ENCODE results near the gene CCDC197. TPM values are rescaled to one million over a fixed set of nuclear protein-coding genes. Genes with fewer than 3 reads are reported as not detected.

Gene CCDC197
- polyA plus RNA-seq, 4 donors, result not detected

DNA sequence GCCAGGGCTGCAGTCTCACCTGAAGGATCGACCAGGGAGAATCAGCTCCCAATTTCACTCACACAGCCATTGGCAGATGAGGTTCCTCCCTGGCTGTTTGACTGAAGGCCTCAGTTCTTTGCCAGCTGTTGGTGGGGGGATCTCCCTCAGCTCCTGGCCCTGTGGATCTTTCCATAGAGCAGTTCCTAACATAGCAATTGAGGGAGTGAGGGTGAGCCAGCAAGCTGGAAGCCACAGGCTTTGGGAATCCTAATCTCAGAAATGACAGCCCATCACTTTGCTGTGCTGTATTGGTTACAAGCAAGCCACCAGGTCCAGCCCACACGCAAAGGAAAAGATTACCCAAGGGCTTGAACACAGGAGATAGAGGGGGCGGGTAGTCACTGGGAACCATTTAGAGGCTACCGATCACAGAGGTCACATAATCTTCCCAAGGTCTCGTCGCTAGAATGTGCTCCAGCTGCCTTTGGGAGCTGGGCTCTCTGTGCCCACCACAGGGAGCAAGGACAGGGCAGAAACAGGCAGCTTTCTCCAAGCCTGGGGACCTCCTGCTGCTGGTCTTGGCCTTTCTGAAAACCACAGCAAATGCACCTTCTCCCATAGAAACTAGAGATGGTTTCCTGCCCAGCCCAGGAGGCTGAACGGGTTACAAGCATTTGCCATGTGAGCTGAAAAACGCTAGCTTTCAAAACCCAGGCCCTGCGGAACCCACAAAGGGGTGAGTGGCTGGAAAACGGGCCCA is 24.5 kb downstream of the CCDC197 start:
- no peak for DNase-seq (ENCODE audit: low read depth in 4 of 4, low spot score in 3 of 4)

DNA sequence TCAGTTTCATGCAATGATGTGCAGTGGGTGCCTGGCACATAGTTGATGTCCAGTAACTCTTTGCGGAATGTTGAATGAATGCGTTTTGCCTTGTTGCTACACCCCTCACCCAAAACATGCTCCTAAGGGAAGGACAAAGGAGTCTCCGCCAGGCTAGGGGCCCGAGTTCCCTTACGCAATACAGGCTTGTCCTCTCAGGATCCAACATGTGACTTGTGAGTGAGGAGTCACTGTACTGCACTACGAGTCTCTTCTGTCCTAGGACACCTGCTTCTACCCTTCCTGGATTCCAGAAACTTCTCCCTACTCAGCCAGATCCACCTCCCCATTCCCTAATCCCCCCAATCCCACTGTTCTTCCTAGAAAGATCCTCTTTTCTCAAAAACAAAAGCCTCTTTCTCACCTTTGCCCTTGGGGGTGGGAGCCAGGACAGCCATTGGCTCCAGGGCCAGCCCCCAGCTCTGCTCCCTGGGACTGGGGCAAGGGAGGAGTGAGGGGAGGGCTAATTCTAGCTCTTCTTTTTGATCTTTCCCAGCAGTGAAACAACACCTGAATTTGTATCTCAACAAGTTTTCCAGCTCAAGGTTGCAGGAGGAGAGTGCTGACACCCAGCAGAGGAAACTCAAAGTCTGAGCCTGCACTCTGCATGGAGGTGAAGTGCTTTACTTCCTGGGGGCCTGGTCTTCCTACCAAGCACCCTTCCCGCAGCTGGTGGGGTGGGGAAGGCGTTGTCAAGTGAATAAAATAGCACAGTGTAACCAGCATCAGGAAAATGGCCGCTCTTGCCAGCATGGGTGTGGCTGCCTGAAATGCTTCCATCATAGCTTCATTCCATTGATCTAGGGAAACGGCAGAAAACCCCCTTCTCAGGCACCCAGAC is 25.7 kb downstream of the CCDC197 start:
- DNase-seq (ENCODE audit: low read depth in 4 of 4, low spot score in 3 of 4), result no peak

DNA sequence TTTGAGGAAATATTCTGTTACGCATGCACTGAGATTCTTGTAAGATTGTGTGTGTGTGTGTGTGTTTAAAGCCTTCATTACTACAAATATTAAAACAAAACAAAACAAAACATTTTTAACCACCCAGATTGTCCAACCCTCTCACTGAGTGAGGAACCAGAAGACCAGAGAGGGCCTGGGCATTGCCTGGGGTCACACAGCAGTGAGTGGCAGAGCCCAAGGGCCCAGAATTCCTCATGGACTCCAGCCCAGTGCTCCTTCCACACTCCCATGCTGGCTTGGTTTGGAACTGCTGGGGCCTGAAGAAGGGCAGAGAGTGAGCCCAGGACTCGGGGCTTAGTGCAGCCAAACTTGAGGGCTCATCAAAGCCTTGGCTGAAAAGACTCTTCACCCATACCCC is 27.4 kb downstream of the CCDC197 start:
- no peak for DNase-seq (ENCODE audit: low read depth in 4 of 4, low spot score in 3 of 4)

DNA sequence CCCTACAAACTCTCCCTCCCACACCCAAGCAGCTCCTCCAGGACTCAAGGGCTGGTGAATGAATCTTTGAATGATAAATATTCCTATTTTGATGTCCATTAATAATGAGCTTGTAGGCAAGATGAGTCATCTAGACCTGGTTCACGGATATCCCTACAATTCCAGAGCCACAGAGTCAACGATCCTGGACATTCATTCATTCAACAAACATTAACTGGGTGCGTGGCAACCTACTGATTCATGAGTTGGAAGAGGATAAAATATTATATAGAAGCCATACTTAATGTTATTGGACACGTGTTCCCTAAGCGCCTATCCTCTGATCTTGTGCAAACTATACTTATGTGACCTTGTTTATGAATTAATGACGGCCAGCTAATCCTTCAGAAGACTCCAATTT is 28.6 kb downstream of the CCDC197 start:
- no peak for DNase-seq (ENCODE audit: low read depth in 4 of 4, low spot score in 3 of 4)

DNA sequence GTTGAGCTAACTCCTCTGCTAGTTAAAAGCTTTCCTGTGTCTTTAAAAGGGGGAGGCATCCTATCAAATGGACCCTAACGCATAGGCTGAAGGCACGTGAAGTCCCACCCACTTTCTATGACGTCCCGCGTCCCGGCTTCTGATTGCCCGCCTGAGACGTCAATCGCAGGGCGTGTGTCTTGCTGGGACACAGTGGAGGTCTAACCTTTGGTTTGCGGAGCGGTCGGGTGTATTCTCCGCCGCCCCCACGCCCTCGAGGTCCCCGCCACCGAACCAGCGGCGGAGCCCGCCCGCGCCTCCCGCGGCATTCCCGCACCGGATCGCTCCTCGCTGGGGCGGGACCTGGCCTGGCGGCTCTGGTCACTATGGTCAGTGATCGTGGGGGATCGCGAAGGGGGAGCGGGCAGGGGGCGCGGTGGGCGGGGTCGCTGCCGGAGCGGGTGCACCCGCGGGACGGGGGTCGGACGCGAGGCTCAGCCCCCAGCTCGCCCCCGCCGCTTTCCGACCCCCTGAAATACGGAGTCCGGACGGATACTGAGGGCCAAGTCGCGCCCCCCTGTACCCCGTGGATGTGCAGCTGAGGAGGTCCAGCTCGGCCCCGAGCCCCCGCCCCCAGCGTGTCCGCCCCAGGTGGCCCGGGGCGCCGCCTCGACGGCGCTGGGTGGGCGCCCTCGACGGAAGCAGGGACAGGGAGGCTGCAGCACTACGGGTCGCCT is 29.2 kb downstream of the CCDC197 start, which contains the start of gene OTUB2:
Gene OTUB2 (plus strand): TSS at position 168 of the 716 bp plus-strand sequence. CDS start 198 bp downstream, at position 366.
- peak; percentile 96 to 99 (median 98) for DNase-seq (ENCODE audit: low read depth in 4 of 4, low spot score in 3 of 4)

DNA sequence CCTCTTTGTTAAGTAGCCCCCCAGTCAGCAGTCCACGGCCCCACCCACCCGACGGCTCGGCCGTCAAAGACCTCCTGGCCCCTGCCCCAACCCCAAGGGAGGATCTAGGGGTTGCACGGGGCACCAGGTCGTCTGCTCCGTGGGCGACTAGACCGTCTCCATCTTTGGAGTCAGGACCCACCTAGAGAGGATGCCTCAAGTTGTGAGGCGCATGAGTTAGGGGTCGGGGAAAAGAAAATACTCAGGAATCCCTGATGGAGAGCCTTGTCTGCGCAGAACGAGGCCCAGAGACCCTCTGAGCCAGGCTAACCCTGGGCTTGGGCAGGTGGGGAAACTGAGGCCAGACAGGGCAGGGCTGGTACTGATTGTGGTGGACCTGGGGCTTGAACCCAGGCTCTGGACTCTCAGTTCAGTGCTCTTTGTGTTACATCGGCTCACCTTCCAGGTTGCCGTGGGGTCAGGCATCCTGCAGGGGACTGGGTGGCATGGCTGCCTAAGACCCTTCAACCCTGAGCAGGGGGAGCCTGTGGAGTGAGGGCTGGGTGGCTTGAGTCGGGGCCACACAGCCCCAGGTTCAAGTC is 29.9 kb downstream of the CCDC197 start:
- no peak for DNase-seq (ENCODE audit: low read depth in 4 of 4, low spot score in 3 of 4)

DNA sequence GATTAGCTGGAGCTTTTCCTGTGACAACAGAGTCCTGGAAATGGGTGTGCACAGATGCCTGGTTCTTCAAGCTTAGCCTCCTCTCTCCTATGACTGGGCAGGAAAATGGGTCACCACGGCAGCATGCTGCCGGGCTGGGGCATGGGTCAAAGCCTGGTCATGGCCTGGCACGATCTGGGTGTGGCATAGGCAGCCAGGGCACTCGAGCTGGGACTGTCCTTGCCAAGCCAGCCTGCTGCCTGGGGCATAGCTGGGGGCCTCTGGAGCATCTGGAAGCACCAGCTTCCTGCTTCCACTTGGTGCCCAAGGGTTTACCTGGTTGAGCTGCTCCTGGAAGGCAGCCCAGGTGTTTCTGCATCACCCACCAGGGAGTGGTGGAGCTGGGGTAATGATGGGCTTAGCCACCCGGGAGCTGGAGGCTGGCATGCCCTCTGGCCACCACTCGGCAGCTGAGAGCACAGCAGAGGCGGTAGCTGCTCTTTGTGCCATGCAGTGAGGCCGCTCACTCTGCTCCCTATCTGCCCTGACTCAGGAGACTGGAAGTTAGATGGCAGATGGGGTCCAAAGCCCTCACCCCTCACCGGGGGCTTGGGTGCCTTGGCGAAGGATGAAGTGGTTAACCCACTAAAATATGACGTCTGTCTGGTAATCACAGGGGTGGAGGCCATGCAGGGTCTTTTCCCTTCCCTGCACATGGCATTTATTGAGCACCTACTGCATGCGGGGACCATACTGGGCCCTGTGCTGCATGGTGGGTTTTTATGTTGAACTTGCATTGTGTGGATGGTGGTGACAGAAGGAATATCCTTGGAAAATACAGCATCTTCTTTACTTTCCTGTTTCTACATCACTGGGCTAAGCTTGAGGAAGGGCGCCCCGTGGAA is 30.7 kb downstream of the CCDC197 start:
- DNase-seq (ENCODE audit: low read depth in 4 of 4, low spot score in 3 of 4), result no peak

DNA sequence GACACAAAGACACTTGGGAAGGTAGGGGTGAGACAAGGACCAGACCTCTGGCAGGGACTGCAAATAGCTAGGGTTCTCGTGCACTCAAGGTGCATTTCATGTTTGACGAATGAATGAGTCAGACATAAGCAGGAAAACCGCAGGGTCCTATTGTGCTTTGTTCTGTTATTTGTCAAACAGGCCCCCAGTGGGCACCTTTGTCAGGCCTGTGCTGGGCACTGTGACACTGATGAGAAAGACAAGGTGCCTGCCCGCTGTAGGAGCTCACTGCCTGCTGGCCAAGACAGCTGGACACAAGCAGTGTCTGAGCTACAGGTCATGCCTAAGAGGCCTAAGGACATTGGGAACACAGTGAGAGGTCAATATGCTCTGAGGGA is 31.3 kb downstream of the CCDC197 start:
- DNase-seq (ENCODE audit: low read depth in 4 of 4, low spot score in 3 of 4), result no peak

DNA sequence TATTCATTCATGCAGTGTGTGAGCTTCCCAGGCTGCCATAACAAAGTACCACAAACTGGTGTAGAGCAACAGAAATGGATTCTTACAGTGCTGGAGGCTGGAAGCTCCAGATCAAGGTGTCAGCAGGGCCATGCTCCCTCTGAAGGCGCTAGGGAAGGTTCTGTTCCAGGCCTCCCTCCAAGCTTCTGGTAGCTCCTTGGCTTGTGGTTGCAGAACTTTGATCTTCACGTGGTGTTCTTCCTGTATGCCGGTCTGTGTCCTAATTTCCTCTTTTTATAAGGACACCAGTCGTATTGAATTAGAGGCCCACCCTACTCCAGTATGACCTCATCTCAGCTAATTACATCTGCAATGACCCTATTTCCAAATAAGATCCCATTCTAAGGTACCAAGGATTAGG is 32.2 kb downstream of the CCDC197 start:
- no peak for DNase-seq (ENCODE audit: low read depth in 4 of 4, low spot score in 3 of 4)

DNA sequence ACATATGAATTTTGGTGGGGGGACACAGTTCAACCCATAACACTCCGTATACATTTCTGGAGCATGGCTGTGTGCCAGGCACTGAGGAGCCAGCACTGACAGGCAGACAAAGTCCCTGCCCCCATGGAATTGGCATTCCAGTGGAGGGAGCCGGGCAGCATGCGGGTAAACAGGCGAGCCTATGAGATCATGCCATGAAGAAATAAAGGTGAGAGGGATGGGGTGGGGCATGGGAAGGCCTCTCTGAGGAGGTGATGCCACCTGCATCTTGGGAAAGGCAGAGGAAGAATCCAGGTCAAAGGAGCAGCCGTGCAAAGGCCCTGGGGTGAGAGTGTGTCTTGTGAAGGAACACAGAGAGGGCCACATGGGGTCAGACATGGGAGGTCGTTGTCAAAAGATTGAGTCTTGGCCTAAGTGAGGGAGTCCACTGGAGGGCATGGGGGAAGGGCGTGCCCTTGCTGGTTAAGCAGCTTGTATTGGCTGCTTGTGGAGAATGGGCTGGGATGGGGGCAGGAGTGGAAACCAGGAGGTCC is 32.6 kb downstream of the CCDC197 start:
- no peak for DNase-seq (ENCODE audit: low read depth in 4 of 4, low spot score in 3 of 4)

DNA sequence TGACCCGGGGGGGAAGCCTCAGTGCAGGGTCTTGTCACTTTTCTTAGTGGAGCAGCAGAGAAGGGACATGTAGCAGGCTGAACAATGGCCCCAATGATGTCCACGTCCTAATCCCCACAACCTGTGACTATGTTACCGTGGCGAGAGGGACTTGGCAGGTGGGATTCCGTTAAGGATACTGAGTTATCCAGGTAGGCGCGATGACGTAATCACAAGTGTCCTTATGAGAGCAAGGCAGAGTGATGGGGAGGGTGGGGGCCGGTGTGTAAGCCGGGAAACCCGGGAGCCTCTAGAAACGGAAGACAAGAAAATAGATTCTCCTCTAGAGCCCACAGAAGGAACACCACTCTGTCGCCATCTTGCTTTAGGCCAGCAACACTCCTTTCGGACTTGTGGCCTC is 33.5 kb downstream of the CCDC197 start:
- DNase-seq (ENCODE audit: low read depth in 4 of 4, low spot score in 3 of 4), result no peak

DNA sequence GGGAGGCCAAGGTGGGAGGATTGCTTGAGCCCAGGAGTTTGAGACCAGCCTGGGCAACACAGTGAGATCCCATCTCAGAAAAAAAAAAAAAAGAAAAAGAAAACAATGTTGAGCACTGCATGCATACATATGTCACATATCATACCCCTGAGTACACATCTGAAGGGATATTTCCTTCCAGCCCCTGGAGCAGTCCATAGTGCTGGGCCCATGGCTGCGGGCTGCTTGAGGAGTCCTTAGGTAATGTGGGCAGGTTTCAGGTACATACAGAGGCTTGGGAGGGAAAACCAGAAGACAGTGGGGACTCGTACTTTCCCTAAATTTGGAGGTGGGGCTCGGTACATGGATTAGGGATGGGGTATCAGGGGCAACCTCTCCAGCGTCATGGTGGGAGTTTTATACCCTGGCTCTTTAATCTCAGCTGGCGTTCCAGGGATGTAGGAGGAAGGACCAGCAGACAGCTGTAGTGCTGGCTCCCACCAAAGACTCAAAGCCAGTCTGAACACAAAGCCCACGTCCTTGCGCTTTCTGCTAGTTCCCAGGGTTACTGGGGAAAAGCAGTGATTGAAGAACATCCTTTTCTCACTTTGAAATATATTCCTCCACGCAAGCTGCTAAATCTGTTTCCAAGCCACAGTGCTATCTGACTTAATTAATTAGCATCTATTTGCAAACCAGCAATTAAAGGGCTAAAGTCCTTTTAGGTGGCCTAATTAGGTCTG is 34.2 kb downstream of the CCDC197 start:
- DNase-seq (ENCODE audit: low read depth in 4 of 4, low spot score in 3 of 4), result no peak

DNA sequence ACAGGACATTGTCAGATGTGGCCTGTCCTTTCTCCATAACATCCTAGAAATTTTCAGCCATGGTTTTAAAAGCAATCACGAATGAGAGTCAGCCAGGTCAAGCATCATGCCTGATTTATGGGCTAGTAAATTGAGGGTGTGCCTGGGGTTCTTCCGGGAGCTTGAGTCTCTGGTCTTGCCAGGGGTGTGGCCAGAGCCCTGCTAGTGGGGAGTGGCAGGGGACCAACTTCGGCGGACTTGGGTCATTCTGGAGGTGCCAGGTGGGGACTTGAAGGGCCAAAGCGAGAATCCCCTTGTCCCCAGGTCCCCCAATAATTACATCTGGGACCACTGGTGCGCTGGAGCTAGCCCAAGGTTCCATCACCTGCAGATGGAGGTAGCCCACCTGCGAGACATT is 34.8 kb downstream of the CCDC197 start:
- no peak for DNase-seq (ENCODE audit: low read depth in 4 of 4, low spot score in 3 of 4)

DNA sequence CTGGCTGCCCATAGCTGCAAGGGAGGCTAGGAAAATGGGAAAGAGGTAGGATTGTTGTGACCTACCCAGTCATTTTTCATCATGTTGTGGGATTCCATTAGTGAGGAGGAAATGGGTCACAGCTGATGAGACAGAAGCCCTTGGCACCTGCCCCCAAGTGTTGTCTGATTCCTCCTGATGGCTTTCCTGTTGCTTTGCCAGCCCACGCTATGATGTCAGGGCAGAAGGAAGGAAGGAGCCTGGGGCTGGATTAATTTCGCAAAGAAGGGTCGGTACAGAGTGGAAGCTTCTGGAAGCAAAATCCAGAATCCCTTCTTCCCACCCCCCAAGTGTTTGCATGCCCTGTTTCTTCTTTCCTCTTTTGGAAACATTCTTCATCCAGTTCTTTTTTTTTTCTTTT is 37.8 kb downstream of the CCDC197 start:
- no peak for DNase-seq (ENCODE audit: low read depth in 4 of 4, low spot score in 3 of 4)

DNA sequence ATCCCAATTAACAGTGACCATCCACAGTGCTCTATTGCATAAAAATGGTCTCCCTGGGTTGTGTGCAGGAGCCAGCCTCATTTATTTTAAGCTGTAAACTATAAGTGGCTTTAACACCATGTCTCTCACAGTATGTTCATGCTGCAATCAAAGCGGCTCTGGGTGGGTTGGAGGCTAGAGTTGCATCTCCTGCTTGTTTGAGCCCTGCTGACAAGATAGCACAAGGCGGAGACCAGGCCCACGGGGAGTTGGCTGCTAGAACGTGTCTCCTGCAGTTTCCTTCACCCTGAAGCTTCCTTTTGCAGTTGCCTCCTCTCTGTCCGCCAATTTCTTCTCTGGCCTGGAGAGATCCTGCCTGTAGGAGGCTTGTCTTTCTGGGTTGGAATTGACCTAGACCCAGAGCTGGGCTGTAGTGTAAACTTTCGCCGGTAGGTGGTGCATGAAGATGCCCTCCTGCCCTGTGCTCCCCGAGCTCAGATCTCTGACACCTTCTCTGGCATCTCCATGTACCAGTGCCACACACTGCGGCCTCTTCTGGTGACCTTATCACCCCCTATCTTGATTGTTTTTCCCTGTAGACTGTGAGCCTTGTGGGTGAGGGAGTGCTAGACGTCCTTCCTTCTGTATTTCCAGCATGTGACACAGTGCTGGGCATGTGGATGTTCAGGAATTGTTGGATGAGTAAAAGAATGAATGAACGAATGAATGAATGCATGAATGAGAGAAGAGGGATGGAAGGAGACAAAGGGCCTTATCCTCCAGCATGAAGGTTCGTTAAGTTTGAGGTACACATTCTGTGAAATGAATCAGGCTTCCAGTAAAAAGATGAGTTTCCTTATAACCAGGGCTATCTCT is 39.4 kb downstream of the CCDC197 start:
- peak in 3 of 4 donors; percentile 22 to 47 (median 38) for DNase-seq (ENCODE audit: low read depth in 4 of 4, low spot score in 3 of 4)

DNA sequence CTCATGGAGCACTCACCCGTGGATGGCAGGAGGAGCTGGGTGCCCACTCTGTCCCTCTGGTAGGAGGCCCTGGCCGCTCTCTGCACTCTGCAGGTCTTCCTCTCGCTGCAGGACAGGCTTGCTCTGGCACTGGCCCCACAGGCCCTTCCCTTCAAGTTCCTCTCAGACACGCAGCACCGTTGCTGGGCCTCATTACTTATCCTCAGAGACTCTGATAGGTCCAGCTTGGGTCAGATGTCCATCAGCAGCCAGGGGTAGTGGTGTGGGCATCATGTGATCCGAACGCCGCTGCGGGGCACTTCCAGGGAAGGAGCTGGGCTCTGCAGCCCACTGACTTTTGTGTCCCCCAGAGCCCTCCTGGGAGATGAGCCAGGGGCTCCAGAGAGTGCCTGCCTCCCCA is 40.9 kb downstream of the CCDC197 start:
- DNase-seq (ENCODE audit: low read depth in 4 of 4, low spot score in 3 of 4), result no peak

DNA sequence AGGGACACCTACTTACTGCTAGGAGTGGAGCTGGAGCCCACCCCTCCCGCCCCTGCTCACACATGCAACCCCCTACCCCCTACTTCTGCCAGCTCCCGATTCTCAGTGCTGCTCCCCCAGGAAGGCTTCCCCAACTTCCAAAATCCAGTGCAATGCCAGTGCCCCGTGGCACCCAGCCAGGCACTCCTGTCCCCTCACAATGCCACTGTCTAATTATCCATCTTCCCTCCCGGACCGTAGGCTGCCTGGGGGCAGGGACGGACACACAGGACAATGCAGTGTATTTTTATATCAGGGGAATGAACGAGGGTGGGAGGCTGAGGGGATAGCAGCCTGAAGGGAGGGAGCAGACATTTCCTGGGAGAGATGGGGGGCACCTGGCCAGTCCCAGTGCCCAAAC is 41.4 kb downstream of the CCDC197 start:
- no peak for DNase-seq (ENCODE audit: low read depth in 4 of 4, low spot score in 3 of 4)
